HG03095 (cell line): Measurements from ENCODE around the gene MED16.
"Not testable (repeated sequence)": the region's sequence is repeated elsewhere in the genome, so short reads cannot be mapped to it uniquely, and the experiment has no call there.

Experiments used
- ATAC-seq: cut with Tn5 transposase; IDR thresholded peaks from one replicate; pipeline ENCODE4 v1.9.1; 2021; ENCODE audit warnings: moderate library complexity; ENCODE audit not compliant: unreplicated experiment

Gene MED16

DNA sequence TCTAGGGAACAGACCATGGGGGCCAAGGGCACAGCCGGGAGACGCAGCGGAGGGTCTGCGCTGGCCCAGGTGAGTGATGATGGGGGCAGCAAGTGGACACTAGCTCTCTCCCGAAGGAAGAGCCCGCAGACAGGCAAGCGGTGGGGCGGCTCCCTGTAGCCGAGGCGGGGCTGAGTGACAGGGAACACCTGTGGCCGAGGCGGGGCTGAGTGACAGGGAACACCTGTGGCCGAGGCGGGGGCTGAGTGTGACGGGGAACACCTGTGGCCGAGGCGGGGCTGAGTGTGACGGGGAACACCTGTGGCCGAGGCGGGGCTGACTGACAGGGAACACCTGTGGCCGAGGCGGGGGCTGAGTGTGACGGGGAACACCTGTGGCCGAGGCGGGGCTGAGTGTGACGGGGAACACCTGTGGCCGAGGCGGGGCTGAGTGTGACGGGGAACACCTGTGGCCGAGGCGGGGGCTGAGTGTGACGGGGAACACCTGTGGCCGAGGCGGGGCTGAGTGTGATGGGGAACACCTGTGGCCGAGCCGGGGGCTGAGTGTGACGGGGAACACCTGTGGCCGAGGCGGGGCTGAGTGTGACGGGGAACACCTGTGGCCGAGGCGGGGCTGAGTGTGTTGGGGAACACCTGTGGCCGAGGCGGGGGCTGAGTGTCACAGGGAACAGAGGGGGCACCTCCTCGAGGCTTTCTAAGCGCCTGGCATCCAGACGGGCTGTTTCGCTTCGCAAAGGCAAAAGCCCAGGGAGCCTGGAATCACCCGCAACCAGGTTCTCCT lies 1.4 kb downstream of the MED16 start:
- not testable (repeated sequence) for ATAC-seq

DNA sequence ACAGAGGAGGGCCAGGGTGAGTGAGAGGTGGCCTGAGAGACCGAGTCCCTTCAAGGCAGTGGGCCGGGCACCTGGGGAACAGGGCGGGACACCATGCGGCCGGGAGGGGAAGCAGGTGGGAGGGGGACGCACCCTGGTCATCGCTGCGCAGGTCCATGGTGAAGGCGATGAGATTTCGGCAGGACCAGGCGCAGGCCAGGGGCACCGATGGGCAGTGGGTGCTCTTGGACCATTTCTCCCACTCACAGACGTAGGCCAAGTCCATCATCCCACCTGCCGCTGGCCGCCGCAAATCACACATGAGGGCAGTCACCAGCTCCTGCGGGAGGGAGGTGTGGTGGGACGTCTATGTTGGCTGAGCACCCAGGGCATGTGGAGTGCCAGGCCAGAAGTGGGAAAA lies 2.2 kb downstream of the MED16 start:
- ATAC-seq: no peak

DNA sequence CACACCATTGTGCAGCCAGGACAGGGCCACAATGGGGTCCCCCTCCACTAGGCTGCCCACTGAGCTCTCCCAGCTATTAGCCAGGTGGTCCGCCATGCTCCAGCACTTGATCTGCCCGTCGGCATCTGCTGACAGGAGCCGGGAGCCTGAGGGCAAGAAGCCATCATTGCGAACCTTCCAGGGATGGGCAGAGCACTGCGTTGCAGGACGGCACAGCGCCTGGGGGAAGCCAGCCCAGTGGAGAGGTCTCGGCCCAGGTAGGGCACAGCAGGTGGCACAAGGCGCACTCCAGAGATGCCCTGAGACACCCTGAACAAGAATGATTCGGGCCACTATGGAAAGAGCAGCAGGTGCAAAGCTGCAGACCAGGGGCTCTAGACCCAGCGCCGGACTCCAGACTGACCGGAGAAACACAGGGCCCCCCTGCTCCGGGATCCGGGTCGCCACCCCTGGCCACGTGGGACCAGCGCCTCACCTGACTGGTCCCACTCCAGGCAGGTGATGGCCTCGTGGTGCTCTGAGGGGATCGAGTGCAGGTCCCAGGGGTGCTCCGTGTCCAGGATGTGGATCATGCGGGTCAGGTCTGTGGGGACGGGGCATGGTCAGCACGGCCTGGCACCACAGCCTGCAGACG lies 3.2 kb downstream of the MED16 start:
- ATAC-seq: no peak

DNA sequence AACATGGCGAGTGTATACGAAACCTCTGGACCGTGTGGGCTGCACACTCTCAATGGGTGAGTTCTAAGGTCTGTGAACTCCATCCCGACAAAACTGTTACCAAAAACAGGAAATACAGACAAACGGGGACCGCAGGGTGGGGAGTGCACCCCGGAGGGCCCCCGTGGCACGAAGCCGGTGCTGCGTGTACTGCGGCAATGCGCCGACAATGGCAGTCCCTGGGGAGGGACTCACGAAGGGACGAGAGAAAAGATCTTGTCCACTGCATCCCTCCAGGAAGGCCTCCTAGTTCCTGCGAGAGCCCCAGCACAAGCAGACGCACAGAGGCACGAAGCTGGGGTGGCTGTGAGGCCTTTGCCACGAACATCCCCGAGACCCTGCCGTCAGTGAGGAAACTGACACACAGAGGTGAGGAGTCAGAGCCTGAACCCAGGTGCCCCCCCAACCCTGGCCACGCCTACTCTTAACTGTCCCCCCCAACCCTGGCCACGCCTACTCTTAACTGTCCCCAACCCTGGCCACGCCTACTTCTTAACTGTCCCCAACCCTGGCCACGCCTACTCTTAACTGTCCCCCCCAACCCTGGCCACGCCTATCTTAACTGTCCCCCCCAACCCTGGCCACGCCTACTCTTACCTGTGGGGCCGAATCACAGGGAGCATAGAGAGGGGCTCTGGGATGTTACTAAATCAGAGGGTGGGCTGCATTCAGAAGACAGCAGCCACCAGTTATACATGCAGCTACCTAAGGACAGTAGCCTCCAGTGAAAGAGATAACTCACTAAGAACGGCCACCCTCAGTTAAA lies 4.2 kb downstream of the MED16 start:
- no peak for ATAC-seq

DNA sequence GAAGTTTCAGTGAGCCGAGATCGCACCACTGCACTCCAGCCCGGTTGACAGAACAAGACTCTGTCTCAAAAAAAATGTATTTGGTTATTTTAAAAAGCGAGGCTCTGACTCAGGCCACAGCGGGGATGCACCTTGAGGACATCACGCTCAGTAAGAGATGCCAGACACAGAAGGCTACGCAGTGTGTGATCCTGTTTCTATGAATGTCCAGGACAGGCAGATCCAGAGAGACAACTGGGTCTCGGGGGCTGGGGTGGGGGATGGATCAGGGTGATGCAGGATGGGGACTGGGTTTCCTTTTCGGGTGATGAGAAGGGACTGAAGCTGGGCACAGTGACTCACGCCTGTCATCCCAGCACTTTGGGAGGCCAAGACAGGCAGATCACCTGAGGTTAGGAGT lies 5.4 kb downstream of the MED16 start:
- no peak for ATAC-seq

DNA sequence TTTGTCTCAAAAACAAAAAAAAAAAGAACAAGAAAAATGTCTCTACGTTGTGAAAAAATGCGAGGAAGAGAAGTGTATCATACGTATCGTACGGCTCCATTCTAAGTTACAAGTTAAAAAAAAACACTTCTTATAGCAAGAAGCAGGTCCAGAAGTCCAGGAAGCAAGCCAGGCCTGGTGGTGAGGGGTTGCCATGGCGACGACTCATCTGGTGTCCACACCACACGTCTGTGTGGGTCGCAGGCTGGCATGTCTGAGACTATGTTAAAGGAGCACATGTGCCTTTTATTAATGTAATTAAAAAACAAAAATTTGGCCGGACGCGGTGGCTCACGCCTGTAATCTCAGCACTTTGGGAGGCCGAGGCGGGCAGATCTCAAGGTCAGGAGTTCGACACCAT lies 5.9 kb downstream of the MED16 start:
- no peak for ATAC-seq

DNA sequence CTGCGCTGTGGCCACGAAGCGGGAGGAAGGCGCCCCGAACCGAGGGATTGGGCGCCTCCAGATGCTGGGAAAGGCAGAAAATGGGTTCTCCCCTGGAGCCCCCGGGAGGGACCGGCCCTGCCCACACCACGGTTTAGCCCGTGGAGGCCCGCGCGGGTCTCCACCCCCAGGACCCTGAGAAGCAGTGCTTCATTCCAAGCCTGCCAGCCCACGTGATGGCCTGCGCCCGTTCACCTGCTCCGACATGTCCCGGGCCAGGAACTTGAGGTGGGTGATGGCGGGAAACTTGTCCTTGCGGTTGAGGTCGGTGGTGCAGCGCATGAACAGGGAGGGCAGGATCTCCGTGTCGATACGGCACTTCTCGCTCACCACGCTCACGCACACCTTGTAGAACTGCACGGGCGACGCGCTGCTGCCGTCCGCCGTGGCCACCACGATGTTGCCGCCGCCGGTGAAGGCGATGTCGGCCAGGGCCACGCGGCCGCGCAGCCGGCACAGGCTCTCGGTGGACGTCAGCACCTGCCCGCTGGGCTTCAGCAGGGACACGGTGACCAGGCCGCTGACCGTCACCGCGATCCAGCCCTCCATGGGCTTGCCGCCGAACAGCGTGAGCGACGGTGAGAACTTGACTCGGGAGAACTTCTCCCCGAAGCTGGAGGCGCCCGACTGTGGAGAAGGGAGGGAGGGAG lies 7.3 kb downstream of the MED16 start:
- no peak for ATAC-seq

DNA sequence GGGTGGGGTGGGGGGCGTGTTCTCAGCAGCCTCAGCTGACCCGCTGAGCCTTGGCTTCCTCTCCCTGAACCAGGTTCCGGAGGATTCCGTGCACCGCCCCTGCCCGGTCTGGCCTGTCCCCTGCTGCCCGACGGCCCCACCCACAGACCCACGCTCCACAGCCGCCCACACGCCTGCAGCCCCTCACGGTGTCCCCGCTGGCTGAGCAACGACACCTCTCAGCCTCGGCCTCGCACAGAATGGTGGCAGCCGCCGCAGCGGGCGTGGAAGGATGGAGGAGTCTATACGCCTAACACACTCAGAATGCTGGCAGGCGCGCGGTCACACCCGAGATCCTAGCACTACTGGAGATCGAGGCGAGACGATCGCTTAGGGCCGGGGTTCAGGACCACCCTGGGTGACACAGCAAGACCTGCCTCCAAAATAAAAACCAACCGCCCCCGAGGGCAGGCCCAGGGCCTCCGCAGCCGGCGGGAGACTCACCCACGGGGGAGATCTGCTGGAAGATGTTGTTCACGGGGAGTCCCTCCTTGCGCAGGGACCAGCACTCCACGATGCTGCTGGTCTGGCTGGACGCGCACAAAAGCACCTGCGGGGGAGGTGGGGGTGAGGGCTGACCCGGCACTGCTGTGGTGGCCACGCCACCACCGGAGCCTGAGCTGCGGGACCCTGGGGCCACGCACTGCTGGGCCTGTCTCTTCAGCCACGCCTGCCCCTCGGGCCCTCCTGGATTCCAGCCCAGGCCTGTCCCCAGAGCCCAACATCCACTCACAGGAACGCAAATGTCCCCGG lies 8.4 kb downstream of the MED16 start:
- ATAC-seq: no peak

DNA sequence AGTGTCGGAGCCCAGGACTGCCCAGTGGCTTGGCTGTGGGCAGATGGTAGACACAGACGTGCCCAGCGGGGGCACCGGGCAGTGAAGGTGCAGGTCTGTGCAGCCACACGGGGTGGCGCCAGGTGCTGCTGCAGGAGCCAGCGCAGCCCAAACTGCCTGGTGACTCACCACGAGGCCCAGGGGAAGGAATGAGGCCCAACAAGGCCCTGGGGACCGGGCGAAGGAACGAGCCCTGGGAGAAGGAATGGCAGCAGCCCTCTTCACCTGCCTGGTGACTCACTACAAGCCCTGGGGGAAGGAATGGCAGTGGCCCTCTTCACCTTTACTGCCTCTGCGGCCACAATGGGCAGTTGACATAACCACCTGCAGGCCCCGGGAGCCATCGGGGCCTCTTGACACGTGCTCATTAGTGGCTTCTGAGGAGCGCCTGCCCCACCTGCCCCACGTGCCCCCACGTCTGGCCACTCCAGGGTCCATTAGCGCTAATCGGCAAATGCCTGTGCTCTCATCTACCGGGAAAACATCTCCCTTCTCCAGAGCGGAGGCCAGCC lies 9.3 kb downstream of the MED16 start:
- no peak for ATAC-seq

DNA sequence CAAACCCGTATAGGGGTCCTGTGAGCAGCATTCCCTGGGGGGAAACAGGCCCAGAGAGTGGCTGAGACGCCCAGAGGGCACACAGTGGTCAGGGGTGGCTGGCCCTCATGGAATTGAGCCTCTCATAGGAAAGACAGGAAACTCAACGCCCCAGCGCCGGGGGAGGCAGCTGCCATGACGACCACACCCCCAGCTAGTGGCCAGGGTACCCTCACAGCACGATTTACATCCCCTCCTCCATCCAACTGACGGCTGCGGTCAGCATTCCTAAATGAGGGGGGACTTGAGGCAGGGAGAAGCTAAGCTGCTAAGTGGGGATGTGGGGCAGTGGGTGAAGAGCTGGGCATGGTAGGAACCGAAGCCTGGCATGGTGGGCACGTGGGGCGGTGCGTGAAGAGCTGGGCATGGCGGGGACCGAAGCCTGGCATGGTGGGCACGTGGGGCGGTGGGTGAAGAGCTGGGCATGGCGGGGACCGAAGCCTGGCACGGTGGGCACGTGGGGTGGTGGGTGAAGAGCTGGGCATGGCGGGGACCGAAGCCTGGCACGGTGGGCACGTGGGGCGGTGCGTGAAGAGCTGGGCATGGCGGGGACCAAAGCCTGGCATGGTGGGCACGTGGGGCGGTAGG lies 10.0 kb downstream of the MED16 start:
- no peak for ATAC-seq

DNA sequence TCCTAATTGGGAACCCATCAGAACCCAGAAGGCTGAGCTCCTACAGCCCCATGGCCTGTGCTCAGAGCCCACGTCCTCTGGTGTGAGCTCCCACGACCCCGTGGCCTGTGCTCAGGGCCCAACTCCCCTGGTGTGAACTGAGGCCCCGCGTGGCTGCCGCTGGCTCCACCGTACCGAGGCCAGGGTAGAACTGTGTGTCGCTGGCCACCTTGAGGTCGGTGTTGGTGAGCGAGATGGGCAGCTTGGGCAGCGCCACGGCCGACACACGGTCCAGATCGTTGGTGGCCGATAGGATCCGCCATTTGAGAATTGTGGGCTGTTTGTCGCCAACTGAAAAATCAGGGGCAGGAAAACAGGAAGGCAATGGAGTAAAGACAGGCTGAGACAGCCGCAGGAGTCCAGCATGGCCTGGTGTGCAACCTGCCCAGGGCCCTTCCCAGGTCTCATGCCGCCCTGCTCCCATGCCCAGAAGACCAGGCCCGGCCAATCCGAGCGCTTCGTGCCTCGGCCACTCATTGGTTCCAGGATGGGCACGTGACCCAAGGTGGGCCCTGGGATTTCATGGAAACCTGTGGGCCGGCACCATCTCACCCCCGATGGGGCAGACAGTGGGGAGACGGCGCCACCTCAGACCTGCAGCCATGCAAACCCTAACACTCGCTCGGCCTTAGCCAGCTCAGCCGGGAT lies 11.5 kb downstream of the MED16 start:
- no peak for ATAC-seq

DNA sequence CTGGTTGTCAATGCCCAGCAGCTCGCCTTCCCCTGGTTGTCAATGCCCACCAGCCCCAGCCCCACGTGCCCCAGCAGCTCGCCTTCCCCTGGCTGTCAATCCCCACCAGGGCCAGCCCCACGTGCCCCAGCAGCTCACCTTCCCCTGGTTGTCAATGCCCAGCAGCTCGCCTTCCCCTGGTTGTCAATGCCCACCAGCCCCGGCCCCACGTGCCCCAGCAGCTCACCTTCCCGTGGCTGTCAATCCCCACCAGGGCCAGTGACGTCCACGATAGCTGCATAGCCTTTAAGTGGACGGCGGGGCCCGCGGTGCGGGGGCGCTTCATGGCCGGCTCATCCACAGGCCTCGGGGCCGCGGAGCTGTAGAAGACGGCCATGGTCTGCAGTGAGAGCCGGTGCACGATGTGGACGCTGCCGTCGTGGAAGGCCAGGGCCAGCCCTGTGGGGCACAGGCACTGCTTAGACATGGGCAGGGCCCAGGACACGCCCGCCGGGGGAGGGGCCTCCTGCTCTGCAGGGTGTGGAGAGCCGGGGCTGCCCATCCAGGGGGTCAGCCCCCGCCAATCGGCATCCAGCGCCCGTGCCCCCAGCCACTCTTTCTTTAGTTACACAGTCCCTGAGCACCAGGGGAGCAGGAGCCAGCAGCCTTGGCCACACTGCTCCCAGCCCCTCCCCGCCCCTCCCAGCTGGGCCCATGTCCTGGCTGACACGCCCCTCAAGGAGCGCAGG lies 13.1 kb downstream of the MED16 start:
- ATAC-seq: no peak

DNA sequence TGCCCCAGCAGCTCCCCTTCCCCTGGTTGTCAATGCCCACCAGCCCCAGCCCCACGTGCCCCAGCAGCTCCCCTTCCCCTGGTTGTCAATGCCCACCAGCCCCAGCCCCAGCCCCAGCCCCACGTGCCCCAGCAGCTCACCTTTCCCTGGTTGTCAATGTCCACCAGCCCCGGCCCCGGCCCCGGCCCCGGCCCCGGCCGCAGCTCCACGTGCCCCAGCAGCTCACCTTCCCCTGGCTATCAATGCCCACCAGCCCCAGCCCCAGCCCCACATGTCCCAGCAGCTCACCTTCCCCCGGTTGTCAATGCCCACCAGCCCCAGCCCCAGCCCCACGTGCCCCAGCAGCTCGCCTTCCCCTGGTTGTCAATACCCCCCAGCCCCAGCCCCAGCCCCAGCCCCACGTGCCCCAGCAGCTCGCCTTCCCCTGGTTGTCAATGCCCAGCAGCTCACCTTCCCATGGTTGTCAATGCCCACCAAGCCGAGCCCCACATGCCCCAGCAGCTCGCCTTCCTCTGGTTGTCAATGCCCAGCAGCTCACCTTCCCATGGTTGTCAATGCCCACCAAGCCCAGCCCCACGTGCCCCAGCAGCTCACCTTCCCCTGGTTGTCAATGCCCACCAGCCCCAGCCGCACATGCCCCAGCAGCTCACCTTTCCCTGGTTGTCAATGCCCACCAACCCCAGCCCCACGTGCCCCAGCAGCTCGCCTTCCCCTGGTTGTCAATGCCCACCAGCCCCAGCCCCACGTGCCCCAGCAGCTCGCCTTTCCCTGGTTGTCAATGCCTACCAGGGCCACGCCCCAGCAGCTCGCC lies 14.0 kb downstream of the MED16 start:
- not testable (repeated sequence) for ATAC-seq

DNA sequence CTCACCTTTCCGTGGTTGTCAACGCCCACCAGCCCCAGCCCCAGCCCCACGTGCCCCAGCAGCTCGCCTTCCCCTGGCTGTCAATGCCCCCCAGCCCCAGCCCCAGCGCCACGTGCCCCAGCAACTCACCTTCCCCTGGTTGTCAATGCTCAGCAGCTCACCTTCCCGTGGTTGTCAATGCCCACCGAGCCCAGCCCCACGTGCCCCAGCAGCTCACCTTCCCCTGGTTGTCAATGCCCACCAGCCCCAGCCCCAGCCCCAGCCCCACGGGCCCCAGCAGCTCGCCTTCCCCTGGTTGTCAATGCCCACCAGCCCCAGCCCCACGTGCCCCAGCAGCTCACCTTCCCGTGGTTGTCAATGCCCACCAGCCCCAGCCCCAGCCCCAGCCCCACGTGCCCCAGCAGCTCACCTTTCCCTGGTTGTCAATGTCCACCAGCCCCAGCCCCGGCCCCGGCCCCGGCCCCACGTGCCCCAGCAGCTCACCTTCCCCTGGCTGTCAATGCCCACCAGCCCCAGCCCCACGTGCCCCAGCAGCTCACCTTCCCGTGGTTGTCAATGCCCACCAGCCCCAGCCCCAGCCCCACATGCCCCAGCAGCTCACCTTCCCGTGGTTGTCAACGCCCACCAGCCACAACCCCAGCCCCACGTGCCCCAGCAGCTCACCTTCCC lies 14.9 kb downstream of the MED16 start:
- ATAC-seq: not testable (repeated sequence)

DNA sequence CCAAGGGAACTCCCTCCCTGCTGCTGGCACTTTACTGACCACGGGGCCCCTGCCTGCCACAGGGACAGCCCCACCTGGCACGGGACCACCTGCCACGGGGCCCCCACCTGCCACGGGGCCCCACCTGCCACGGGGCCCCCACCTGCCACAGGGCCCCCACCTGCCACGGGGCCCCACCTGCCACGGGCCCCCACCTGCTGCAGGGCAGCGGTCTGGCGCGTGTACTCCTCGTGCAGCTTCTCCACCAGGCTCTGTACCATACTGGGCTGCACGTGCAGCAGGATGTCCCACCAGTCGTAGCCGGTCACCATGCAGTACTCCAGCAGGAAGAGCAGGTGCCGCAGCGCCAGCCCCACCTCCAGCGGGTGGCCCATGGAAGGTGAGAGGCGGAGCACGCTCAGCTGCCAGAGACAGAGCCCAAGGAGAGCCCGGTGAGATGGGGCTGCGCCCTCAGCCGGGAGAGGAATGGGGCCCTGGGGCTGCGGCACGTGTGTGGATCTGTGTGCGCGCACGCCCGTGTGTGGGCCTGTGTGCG lies 16.1 kb downstream of the MED16 start:
- no peak for ATAC-seq

DNA sequence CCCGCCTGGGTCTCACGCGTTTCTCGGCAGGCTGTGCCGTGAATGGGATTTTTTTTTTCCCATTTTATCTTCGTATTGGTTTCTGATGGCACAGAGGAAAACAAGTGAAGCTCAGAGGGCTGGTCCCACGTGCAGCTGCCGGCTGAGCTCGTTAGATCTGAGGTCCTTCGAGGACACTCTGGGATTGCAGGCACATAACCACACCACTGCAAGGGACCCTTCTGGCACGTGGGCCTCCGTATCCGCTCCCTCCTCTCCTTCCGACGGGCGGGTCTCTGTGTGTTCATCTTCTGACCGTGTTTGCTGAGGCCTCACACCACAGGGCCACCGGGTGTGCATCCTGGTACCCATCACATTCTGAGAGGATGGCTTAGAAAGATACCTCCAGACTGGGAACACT lies 16.9 kb downstream of the MED16 start:
- no peak for ATAC-seq
